Panc1 (cell line): ENCODE measurements around the gene MET.

Experiments used
- CTCF ChIP-seq: fragments of 450-650 bp; IDR thresholded peaks from 2 replicates; pipeline ENCODE4 v1.5.1; 2017; ENCODE audit warnings: mild to moderate bottlenecking
- SIN3A ChIP-seq: IDR thresholded peaks from 2 replicates; pipeline ENCODE4 v1.6.1; 2012; ENCODE audit warnings: low read depth, mild to moderate bottlenecking, low read length, moderate library complexity, borderline replicate concordance; ENCODE audit not compliant: insufficient read depth

DNA sequence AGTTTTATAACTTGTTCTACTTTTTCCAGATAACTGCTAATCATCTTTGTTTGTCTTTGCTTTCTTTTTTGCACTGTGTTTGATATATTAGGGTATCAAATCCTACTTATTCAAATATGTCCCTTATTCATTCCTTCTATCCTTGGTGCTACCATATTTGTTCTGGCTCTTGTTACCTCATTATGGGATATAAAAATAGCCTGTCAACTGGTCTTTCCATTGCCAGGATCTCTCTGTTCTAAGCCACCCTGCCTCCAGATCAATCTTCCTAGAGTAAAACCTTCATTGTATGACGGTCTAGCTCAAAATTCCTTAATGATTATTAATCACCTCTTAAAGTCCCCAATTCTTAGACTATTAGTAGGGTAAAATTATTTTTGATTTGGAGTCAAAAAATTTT, 25.2 kb downstream of the MET start:
- no peak for TF ChIP-seq CTCF
- TF ChIP-seq SIN3A, result no peak
